ENCODE measurements around the gene GTF3C2.

DNA sequence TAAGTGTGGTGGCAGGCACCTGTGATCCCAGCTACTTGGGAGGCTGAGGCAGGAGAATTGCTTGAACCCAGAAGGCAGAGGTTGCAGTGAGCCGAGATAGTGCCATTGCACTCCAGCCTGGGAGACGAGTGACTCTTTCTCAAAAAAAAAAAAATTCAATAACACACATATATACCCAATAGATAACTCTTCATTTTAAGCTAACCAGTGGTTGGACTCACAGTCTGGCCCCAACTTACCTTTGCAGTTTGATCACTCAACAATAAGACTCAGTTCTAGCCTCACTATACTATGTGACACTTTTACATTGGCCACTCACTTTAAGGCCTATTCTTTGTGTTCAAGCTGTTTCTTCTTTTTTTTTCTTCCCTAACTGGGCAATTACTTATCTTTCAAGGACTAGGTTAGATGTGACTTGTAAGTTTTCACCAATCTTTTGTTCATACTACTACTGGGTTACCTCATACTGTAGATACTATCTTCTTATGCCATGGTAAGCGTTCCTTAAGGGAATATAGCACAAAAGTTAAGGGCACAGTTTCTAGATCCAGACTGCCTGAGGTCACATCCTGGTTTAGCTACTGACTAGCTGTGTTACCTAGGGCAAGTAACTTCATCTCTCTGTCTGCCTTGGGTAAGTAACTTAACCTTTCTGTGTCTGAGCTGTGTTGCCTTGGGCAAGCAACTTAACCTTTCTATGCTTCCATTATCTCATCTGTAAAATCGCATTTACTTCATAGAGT is 6.3 kb upstream of the GTF3C2 start:
- TF ChIP-seq NRF1 (conservative IDR thresholded peaks at IDR 0.05 in 1 of 2, IDR thresholded peaks at IDR 0.05 in 1 of 2) (no peak), BRCA1 (IDR thresholded peaks at IDR 0.05) (no peak), BRCA1 (CRISPR knock-in tag; IDR thresholded peaks at IDR 0.05) (no peak), PHF21A (IDR thresholded peaks at IDR 0.05; ENCODE audit: borderline replicate concordance, low read depth) (no peak), JUN (IDR thresholded peaks at IDR 0.05; ENCODE audit: borderline replicate concordance, low read depth, low read length) (no peak), JUN (CRISPR knock-in tag; IDR thresholded peaks at IDR 0.05; ENCODE audit: borderline replicate concordance) (no peak), XRCC4 (IDR thresholded peaks at IDR 0.05; ENCODE audit: extremely low read depth, insufficient read depth, insufficient read length) (no peak), BHLHE40 (IDR thresholded peaks at IDR 0.05; ENCODE audit: low read length) (no peak), ESRRA (IDR thresholded peaks at IDR 0.05; ENCODE audit: borderline replicate concordance, low read depth) (no peak), SMC3 (conservative IDR thresholded peaks at IDR 0.05; ENCODE audit: insufficient read depth, low read depth, low read length) (no peak), SRF (CRISPR knock-in tag; IDR thresholded peaks at IDR 0.05) (no peak)
- TF ChIP-seq, protein P1, sequence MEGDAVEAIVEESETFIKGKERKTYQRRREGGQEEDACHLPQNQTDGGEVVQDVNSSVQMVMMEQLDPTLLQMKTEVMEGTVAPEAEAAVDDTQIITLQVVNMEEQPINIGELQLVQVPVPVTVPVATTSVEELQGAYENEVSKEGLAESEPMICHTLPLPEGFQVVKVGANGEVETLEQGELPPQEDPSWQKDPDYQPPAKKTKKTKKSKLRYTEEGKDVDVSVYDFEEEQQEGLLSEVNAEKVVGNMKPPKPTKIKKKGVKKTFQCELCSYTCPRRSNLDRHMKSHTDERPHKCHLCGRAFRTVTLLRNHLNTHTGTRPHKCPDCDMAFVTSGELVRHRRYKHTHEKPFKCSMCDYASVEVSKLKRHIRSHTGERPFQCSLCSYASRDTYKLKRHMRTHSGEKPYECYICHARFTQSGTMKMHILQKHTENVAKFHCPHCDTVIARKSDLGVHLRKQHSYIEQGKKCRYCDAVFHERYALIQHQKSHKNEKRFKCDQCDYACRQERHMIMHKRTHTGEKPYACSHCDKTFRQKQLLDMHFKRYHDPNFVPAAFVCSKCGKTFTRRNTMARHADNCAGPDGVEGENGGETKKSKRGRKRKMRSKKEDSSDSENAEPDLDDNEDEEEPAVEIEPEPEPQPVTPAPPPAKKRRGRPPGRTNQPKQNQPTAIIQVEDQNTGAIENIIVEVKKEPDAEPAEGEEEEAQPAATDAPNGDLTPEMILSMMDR (IDR thresholded peaks at IDR 0.05 in 2 of 3, conservative IDR thresholded peaks at IDR 0.05 in 1 of 3; ENCODE audit: insufficient read depth in 2 of 3, low read depth in 1 of 3, low read length in 3 of 3): no peak
- TF ChIP-seq, protein P2, sequence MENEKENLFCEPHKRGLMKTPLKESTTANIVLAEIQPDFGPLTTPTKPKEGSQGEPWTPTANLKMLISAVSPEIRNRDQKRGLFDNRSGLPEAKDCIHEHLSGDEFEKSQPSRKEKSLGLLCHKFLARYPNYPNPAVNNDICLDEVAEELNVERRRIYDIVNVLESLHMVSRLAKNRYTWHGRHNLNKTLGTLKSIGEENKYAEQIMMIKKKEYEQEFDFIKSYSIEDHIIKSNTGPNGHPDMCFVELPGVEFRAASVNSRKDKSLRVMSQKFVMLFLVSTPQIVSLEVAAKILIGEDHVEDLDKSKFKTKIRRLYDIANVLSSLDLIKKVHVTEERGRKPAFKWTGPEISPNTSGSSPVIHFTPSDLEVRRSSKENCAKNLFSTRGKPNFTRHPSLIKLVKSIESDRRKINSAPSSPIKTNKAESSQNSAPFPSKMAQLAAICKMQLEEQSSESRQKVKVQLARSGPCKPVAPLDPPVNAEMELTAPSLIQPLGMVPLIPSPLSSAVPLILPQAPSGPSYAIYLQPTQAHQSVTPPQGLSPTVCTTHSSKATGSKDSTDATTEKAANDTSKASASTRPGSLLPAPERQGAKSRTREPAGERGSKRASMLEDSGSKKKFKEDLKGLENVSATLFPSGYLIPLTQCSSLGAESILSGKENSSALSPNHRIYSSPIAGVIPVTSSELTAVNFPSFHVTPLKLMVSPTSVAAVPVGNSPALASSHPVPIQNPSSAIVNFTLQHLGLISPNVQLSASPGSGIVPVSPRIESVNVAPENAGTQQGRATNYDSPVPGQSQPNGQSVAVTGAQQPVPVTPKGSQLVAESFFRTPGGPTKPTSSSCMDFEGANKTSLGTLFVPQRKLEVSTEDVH (IDR thresholded peaks at IDR 0.05; ENCODE audit: low read depth, partially characterized antibody): no peak
